Cardiac fibroblast (primary cell): ENCODE results near the gene GALNT12.
A peak's percentile ranks its signal among the peaks of the same experiment; 100 is the strongest.

Experiments used
- DNase-seq, 2 donors: peaks; one replicate each; pipeline versions ENCODE4 v3.0.0 to v3.0.0-alpha.2; 2010; ENCODE audit warnings: low read depth in 2 of 2
- H3K4me3 ChIP-seq, 2 donors: replicated peaks in 1 of 2; 1 replicate in 1 of 2; 2 replicates in 1 of 2; pipeline ENCODE4 v1.5.1; 2011; ENCODE audit warnings: low read depth in 2 of 2, low read length in 2 of 2, mild to moderate bottlenecking in 2 of 2, moderate library complexity in 1 of 2
- TF ChIP-seq, protein P1 (sequence below): IDR thresholded peaks from one replicate; pipeline ENCODE4 v1.5.1; 2011; ENCODE audit warnings: low read depth, mild to moderate bottlenecking, low read length, inconsistent platforms

Gene GALNT12

DNA sequence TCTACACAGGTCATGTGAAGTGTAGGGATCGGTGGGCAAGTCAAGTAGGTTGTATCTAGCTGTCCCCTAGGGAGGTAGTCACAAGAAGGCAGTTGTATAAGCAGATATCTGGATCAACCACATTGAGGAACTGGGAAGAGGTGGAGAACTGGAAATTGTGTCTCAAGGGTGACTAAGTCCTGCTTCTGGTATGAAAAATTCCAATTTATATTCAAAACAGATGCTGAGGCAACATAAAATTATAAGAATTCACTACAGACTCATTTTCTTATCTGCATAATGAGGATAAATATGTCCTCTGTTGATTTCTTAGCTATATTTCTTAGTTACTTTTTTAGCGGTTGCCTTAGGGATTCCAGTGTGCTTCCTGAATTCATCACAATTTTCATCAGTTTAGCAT lies 46.8 kb downstream of the GALNT12 start:
- H3K4me3 ChIP-seq = no peak overlapping the region
- peak in 1 of 2 donors; percentile 58 for DNase-seq
- TF ChIP-seq, protein P1, sequence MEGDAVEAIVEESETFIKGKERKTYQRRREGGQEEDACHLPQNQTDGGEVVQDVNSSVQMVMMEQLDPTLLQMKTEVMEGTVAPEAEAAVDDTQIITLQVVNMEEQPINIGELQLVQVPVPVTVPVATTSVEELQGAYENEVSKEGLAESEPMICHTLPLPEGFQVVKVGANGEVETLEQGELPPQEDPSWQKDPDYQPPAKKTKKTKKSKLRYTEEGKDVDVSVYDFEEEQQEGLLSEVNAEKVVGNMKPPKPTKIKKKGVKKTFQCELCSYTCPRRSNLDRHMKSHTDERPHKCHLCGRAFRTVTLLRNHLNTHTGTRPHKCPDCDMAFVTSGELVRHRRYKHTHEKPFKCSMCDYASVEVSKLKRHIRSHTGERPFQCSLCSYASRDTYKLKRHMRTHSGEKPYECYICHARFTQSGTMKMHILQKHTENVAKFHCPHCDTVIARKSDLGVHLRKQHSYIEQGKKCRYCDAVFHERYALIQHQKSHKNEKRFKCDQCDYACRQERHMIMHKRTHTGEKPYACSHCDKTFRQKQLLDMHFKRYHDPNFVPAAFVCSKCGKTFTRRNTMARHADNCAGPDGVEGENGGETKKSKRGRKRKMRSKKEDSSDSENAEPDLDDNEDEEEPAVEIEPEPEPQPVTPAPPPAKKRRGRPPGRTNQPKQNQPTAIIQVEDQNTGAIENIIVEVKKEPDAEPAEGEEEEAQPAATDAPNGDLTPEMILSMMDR = no peak

DNA sequence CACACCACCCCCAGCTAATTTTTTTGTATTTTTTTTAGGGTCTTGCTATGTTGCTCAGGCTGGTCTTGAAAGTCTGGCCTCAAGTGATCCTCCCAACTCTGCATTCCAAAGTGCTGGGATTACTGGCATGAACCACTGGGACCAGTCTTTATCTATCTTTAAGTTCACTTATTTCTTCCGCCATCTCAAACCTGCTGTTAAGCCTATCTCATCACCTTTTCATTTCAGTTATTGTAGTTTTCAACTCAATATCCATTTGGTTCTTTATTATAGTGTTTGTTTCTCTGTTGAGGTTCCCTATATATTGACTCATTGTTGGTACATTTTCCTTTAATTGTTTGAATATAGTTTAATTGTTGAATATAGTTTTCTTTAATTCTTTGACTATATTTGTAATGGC lies 48.1 kb downstream of the GALNT12 start:
- TF ChIP-seq, protein P1 = no peak
- no peak for DNase-seq
- no peak overlapping the region for H3K4me3 ChIP-seq

DNA sequence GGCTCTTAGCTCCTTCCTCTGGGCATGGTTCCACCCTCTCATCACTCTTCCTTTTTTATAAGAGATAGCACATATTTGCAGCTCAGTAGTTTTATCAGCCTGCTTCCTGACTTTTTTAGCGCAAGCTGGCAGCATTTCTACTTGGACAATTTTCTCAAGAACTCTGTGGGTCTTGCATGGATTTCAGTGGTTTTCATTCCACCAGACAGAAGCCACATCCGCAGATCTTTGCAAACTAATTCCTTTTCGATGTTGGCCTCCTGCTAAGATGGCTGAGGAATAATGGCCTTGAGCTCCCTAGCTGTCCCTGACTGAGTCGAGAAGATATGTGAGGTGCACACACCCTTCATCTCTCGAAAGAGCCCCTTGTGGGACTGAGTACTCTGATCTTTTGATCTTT lies 49.5 kb downstream of the GALNT12 start:
- peak in 1 of 2 donors; percentile 88 for DNase-seq
- no peak overlapping the region for H3K4me3 ChIP-seq
- TF ChIP-seq, protein P1 = no peak

DNA sequence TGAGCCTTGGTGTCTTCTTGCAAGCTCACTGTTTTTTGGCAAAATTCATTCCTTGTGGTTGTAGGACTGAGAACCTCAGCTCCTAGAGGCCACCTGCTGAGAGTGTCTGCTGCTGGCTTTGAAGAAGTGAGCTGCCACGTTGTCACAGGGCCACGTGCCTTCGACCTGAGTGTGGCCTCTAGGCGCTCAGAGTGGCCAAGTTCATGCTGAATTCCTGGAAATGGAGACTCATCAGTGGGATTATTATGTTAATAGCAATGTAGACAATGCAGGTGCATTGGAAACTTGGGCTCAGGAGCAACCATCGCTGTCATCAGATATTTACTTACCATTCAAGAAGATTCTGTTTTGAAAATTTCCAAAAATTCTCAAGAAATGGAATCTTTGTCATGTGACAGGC lies 52.5 kb downstream of the GALNT12 start:
- no peak overlapping the region for H3K4me3 ChIP-seq
- TF ChIP-seq, protein P1 = no peak
- no peak for DNase-seq

DNA sequence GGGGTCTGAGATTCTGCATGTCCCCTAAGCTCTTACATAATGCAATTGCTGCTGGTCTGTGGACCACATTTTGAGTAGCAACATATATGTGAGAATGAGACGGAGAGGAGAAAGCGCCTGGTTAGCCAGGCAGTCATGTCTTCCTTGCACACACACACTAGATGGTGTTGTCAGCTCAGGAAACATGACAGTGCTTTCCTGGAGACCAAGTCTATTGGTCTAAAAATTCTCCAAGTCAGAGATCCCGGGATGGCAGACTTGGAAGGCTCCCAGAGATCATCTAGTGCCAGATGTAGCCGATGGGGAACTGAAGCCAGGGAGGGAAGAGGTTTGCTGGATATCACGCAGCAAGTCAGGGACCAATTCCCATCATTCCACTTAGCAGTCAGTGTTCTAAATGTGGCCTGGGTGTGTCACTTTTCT lies 53.4 kb downstream of the GALNT12 start:
- TF ChIP-seq, protein P1 = peak; percentile 54
- peak; percentile 91 to 93 for DNase-seq
- no peak overlapping the region for H3K4me3 ChIP-seq

DNA sequence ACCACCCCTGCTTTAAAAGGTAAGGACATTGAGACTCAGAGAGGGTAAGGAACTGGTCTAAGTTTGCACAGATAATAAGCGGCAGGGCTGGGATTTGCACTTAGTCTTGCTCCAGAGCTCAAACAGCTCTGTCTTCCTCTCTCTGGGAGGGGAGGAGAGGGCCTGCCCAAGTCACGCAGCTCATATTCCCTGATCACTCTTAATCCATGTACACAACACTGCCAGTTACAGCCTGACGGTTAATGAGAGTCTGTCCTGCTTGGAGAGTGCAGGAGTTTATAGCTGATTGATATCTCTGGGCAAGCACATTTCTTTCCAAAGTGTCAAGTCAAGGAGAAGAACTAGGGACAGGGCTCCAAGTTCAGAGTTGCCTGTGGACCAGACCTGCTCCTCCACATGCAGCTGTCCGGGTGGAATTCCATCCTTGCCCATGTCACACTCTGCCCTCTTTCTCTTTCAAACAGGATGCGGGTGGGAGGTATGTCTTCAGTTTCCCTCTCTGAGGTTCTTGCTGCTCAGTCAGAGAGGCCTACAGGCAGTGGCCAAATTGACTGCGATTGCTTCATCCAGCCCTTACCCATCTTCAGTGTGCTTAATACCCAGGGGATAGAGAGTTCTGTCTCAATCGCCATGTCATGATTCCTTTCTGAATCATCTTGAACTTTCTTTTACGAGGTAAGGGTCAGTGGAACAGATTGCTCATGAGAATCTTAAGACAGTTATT lies 54.5 kb downstream of the GALNT12 start:
- DNase-seq = peak; percentile 79 to 98
- no peak overlapping the region for H3K4me3 ChIP-seq
- TF ChIP-seq, protein P1 = no peak

DNA sequence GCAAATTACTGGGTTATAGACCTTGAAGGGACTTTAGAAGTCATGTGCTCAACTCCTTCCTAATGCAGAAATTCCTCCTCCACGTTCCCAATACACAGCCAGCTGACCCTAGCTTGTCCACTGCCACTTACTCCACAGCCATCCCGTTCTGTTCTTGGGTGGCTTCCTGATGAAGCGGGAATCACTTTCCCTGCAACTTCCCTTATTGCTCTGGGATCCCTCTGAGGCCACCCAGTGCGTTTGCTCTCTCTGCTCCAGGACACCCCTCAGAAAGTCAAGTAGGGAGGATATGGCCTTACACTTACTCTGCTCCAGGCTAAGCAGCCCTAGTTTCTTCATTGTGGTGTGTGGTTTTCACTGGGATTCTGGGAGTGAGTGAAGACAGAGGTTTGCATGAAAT lies 55.5 kb downstream of the GALNT12 start:
- no peak overlapping the region for H3K4me3 ChIP-seq
- DNase-seq = no peak
- TF ChIP-seq, protein P1 = no peak
